Breast epithelium (tissue), 4 donors: ENCODE results near the gene ALDOB. TPM values are rescaled to one million over a fixed set of nuclear protein-coding genes. Genes with fewer than 3 reads are reported as not detected.
"Not testable (repeated sequence)": the region's sequence is repeated elsewhere in the genome, so short reads cannot be mapped to it uniquely, and the experiment has no call there.

Experiments used
- DNase-seq, 2 donors: peaks; one replicate each; pipeline ENCODE4 v3.0.0-alpha.2; 2019; ENCODE audit warnings: low spot score in 2 of 2
- H3K27ac ChIP-seq, 2 donors: fragments of 200-600 bp; sonication (generic) in 1 of 2; one replicate each; pipeline ENCODE4 v1.5.1; 2016 to 2019; ENCODE audit warnings: mild to moderate bottlenecking in 1 of 2
- H3K27me3 ChIP-seq, 2 donors: fragments of 200-600 bp; sonication (generic) in 1 of 2; one replicate each; pipeline versions ENCODE4 v1.5.1 to v1.6.0; 2017 to 2019; ENCODE audit warnings: control low read depth in 1 of 2, mild to moderate bottlenecking in 1 of 2
- H3K36me3 ChIP-seq: fragments of 200-600 bp; one replicate; pipeline ENCODE4 v1.5.1; 2019
- H3K4me1 ChIP-seq, 2 donors: fragments of 200-600 bp; sonication (generic); one replicate each; pipeline ENCODE4 v1.5.1; 2016 to 2019; ENCODE audit warnings: control low read depth in 1 of 2
- H3K4me3 ChIP-seq, 3 donors: fragments of 200-600 bp; sonication (generic); 1 replicate in 2 of 3; 2 replicates in 1 of 3; pipeline ENCODE4 v1.5.1; 2016 to 2019; ENCODE audit warnings: mild to moderate bottlenecking in 3 of 3, moderate library complexity in 2 of 3
- H3K9me3 ChIP-seq, 2 donors: fragments of 200-600 bp; sonication (generic) in 1 of 2; one replicate each; pipeline ENCODE4 v1.5.1; 2016 to 2019; ENCODE audit warnings: control low read depth in 1 of 2
- CTCF ChIP-seq, 3 donors: fragments of 450-650 bp; IDR thresholded peaks; one replicate each; pipeline ENCODE4 v1.5.1; 2016 to 2017; ENCODE audit warnings: antibody characterized with exemption in 3 of 3, mild to moderate bottlenecking in 3 of 3, moderate library complexity in 3 of 3
- POLR2A ChIP-seq: fragments of 450-650 bp; IDR thresholded peaks from one replicate; pipeline ENCODE4 v1.6.1; 2016; ENCODE audit warnings: antibody characterized with exemption, mild to moderate bottlenecking, moderate library complexity
- POLR2AphosphoS5 ChIP-seq, 3 donors: sonication (generic); formaldehyde crosslinking; IDR thresholded peaks; one replicate each; pipeline ENCODE4 v1.6.1; 2017; ENCODE audit warnings: antibody characterized with exemption in 3 of 3
- intact Hi-C: fragments of 100-400 bp; cut with DNase I; formaldehyde crosslinking; loops from one replicate; pipeline ENCODE4 v1.15.1; 2023; ENCODE audit warnings: low total_unique reads
- total RNA-seq, 3 donors: library from RNA; depleted of rRNA; stranded (reverse); fragments of >200 nt; gene quantifications; one replicate each; pipeline ENCODE4 v1.1.0, GENCODE V29; 2016

Gene ALDOB
- total RNA-seq, 3 donors from 2014 or later, result 0.66 TPM; not detected in 2

GRCh38 chr9:101387871-101388506 is 47.6 kb downstream of the ALDOB start:
- no peak overlapping the region for H3K4me3 ChIP-seq
- no peaks in the 10 kb centered on the region for H3K4me1 ChIP-seq
- H3K36me3 ChIP-seq, result peaks cover 7% of the 10 kb centered on the region
- DNase-seq, result no peak
- H3K9me3 ChIP-seq, result peaks cover 8 to 9% of the 10 kb centered on the region in 2 donors
- intact Hi-C loops, result no loop called here
- H3K27ac ChIP-seq, result no peak overlapping the region
- H3K27me3 ChIP-seq, result no peaks in the 10 kb centered on the region
- TF ChIP-seq POLR2AphosphoS5 (IDR thresholded peaks at IDR 0.05) (no peak), CTCF (IDR thresholded peaks at IDR 0.05) (peak in 1 of 3 donors; percentile 17), POLR2A (no peak)

GRCh38 chr9:101384873-101385536 is 50.6 kb downstream of the ALDOB start, which contains the start of gene BAAT:
BAAT (minus strand) TSS chr9:101385006; CDS start chr9:101371404, 13,602 bp downstream.
- DNase-seq, H3K9me3 ChIP-seq, intact Hi-C loops, H3K4me1 ChIP-seq, H3K36me3 ChIP-seq, H3K27me3 ChIP-seq, H3K27ac ChIP-seq, H3K4me3 ChIP-seq: not testable (repeated sequence)

GRCh38 chr9:101383361-101383760 is 52.2 kb downstream of the ALDOB start:
- TF ChIP-seq CTCF (IDR thresholded peaks at IDR 0.05) (no peak), POLR2A (no peak), POLR2AphosphoS5 (IDR thresholded peaks at IDR 0.05) (no peak)
- H3K27ac ChIP-seq, result no peak overlapping the region
- no peaks in the 10 kb centered on the region for H3K36me3 ChIP-seq
- H3K27me3 ChIP-seq, result no peaks in the 10 kb centered on the region
- no peaks in the 10 kb centered on the region for H3K4me1 ChIP-seq
- H3K4me3 ChIP-seq, result no peak overlapping the region
- peaks cover 5 to 8% of the 10 kb centered on the region in 2 donors for H3K9me3 ChIP-seq
- intact Hi-C loops, result no loop called here
- DNase-seq, result no peak

- no peak overlapping the region for H3K4me3 ChIP-seq
- peaks cover 8% of the 10 kb centered on the region in 2 donors for H3K9me3 ChIP-seq
- no peaks in the 10 kb centered on the region for H3K27me3 ChIP-seq
- H3K36me3 ChIP-seq, result no peaks in the 10 kb centered on the region
- H3K4me1 ChIP-seq, result no peaks in the 10 kb centered on the region
- DNase-seq, result no peak
- TF ChIP-seq POLR2AphosphoS5 (IDR thresholded peaks at IDR 0.05), result no peak
- TF ChIP-seq CTCF (IDR thresholded peaks at IDR 0.05), result no peak
- no peak for TF ChIP-seq POLR2A
- intact Hi-C loops, result no loop called here
- no peak overlapping the region for H3K27ac ChIP-seq
Measured at GRCh38 chr9:101381833-101382342, 53.7 kb downstream of the ALDOB start.

- Histone ChIP-seq H3K9me3 (peaks cover 8% of the 10 kb centered on the region in 2 donors), H3K4me1 (no peaks in the 10 kb centered on the region), H3K4me3 (no peak overlapping the region), H3K36me3 (no peaks in the 10 kb centered on the region), H3K27ac (no peak overlapping the region), H3K27me3 (no peaks in the 10 kb centered on the region)
- TF ChIP-seq POLR2AphosphoS5 (IDR thresholded peaks at IDR 0.05) (no peak), CTCF (IDR thresholded peaks at IDR 0.05) (no peak), POLR2A (no peak)
- no peak for DNase-seq
- intact Hi-C loops, result no loop called here
Measured at GRCh38 chr9:101381118-101381517, 54.5 kb downstream of the ALDOB start.
